Nephron (organoid): ENCODE data around the gene MICA.

Source experiments
- H3K27ac Mint-ChIP-seq, 3 experiments: 2 replicates each; pipeline ENCODE4 v1.8.0; 2020; ENCODE audit warnings: mixed read lengths in 3 of 3, mild to moderate bottlenecking in 2 of 3, moderate library complexity in 1 of 3
- H3K27me3 Mint-ChIP-seq: 2 replicates; pipeline ENCODE4 v1.8.0; 2021; ENCODE audit warnings: low read depth, mild to moderate bottlenecking, moderate library complexity, mixed read lengths
- H3K36me3 Mint-ChIP-seq: 2 replicates; pipeline ENCODE4 v1.8.0; 2020; ENCODE audit warnings: low read depth, mixed read lengths
- H3K4me1 Mint-ChIP-seq: 2 replicates; pipeline ENCODE4 v1.8.0; 2020; ENCODE audit warnings: mixed read lengths
- H3K4me3 Mint-ChIP-seq, 3 experiments: 2 replicates each; pipeline ENCODE4 v1.8.0; 2020; ENCODE audit warnings: mild to moderate bottlenecking in 3 of 3, mixed read lengths in 3 of 3, moderate library complexity in 2 of 3
- H3K9me3 Mint-ChIP-seq: 2 replicates; pipeline ENCODE4 v1.8.0; 2020; ENCODE audit warnings: mixed read lengths
- TF ChIP-seq, protein P1 (sequence below), 3 experiments: fragments of 200-600 bp; sonication (generic); IDR thresholded peaks; one replicate each; pipeline ENCODE4 v1.5.0; 2021; ENCODE audit warnings: antibody characterized with exemption in 3 of 3; ENCODE audit not compliant: unreplicated experiment in 3 of 3

MICA gene

GRCh38 chr6:31414771-31415265, 11.4 kb downstream of the MICA start:
- peaks cover 3% of the 10 kb centered on the region for H3K27me3 Mint-ChIP-seq

GRCh38 chr6:31416394-31417014, 13.1 kb downstream of the MICA start:
- Mint-ChIP-seq H3K4me3 (no peak overlapping the region), H3K4me1 (no peaks in the 10 kb centered on the region), H3K9me3 (peaks cover 3% of the 10 kb centered on the region), H3K27ac (no peak overlapping the region), H3K36me3 (peaks cover 14% of the 10 kb centered on the region), H3K27me3 (peaks cover 1% of the 10 kb centered on the region)
- TF ChIP-seq, protein P1, sequence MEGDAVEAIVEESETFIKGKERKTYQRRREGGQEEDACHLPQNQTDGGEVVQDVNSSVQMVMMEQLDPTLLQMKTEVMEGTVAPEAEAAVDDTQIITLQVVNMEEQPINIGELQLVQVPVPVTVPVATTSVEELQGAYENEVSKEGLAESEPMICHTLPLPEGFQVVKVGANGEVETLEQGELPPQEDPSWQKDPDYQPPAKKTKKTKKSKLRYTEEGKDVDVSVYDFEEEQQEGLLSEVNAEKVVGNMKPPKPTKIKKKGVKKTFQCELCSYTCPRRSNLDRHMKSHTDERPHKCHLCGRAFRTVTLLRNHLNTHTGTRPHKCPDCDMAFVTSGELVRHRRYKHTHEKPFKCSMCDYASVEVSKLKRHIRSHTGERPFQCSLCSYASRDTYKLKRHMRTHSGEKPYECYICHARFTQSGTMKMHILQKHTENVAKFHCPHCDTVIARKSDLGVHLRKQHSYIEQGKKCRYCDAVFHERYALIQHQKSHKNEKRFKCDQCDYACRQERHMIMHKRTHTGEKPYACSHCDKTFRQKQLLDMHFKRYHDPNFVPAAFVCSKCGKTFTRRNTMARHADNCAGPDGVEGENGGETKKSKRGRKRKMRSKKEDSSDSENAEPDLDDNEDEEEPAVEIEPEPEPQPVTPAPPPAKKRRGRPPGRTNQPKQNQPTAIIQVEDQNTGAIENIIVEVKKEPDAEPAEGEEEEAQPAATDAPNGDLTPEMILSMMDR (IDR thresholded peaks at IDR 0.05; ENCODE audit: unreplicated experiment in 3 of 3): no peak

More at GRCh38 chr6:31414771-31415265, 11.4 kb downstream of the MICA start:
- Mint-ChIP-seq H3K27ac (no peak overlapping the region), H3K4me1 (no peaks in the 10 kb centered on the region), H3K9me3 (peaks cover 3% of the 10 kb centered on the region), H3K36me3 (peaks cover 14% of the 10 kb centered on the region), H3K4me3 (no peak overlapping the region)
- TF ChIP-seq, protein P1 (IDR thresholded peaks at IDR 0.05; ENCODE audit: unreplicated experiment in 3 of 3): no peak

GRCh38 chr6:31418251-31418650, 14.9 kb downstream of the MICA start:
- TF ChIP-seq, protein P1 (IDR thresholded peaks at IDR 0.05; ENCODE audit: unreplicated experiment in 3 of 3): no peak
- Mint-ChIP-seq H3K9me3 (peaks cover 3% of the 10 kb centered on the region), H3K4me3 (no peak overlapping the region), H3K27me3 (peaks cover 12% of the 10 kb centered on the region), H3K4me1 (no peaks in the 10 kb centered on the region), H3K36me3 (peaks cover 12% of the 10 kb centered on the region), H3K27ac (no peak overlapping the region)

GRCh38 chr6:31419842-31420241, 16.4 kb downstream of the MICA start:
- peaks cover 3% of the 10 kb centered on the region for H3K9me3 Mint-ChIP-seq
- H3K27me3 Mint-ChIP-seq: peaks cover 18% of the 10 kb centered on the region
- no peaks in the 10 kb centered on the region for H3K4me1 Mint-ChIP-seq
- H3K27ac Mint-ChIP-seq: no peak overlapping the region
- H3K4me3 Mint-ChIP-seq: no peak overlapping the region
- TF ChIP-seq, protein P1 (IDR thresholded peaks at IDR 0.05; ENCODE audit: unreplicated experiment in 3 of 3): no peak
- peaks cover 12% of the 10 kb centered on the region for H3K36me3 Mint-ChIP-seq

GRCh38 chr6:31420546-31420945, 17.2 kb downstream of the MICA start:
- Mint-ChIP-seq H3K4me1 (no peaks in the 10 kb centered on the region), H3K36me3 (peaks cover 12% of the 10 kb centered on the region), H3K27me3 (peaks cover 18% of the 10 kb centered on the region), H3K9me3 (peaks cover 3% of the 10 kb centered on the region), H3K4me3 (no peak overlapping the region), H3K27ac (no peak overlapping the region)
- TF ChIP-seq, protein P1 (IDR thresholded peaks at IDR 0.05; ENCODE audit: unreplicated experiment in 3 of 3): no peak

DNA sequence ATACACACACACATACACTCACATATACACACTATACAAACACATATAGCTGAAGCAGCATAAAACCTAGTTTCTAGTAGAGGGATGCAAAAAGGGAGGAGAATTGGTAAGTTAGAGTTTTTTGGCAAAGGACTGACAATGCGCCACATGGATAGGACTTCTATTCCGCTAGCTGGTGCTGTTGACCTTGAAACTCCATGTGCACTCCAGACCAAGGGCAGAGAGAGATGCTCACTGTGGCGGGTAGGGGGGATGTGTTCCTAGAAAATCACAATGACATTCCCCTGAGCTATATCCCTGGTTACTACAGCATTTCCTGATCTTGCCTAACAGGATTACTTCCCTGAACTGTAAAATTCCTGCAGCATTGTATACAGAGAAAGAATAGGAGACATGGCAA, 19.2 kb downstream of the MICA start:
- Mint-ChIP-seq H3K27me3 (peaks cover 18% of the 10 kb centered on the region), H3K27ac (no peak overlapping the region), H3K36me3 (no peaks in the 10 kb centered on the region), H3K9me3 (no peaks in the 10 kb centered on the region), H3K4me3 (no peak overlapping the region), H3K4me1 (no peaks in the 10 kb centered on the region)
- TF ChIP-seq, protein P1 (IDR thresholded peaks at IDR 0.05; ENCODE audit: unreplicated experiment in 3 of 3): no peak
